ENCODE results near the gene CTPS2.

DNA sequence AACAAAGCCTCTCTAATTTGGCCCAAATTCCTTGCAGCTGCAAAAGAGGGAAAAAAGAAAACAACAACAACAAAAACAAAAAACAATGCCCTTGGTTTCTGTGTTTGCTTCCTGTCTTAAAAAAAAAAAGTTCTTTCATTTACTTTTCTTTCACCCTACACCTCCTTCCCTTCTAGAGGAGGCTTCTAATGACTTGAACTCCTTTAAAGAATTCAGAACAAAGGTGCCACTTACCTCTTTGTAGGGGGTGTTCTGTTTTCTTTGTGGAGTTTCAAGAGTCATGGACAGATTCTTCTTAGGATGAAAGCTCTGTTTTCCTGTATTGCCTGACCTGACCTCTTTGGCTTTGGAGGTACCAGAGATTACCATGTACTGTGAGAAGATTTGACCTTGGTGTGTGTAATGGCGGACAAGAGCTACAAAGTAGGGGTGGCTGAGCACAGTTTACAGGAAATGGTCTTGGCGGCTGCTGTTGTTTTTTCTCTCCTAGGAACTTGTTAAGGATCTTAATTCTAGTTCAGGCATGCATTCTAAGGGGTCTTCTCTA, 134.9 kb downstream of the CTPS2 start:
- TF ChIP-seq POLR2A (IDR thresholded peaks at IDR 0.05) (no peak), CTCF (IDR thresholded peaks at IDR 0.05 in 8 of 11, conservative IDR thresholded peaks at IDR 0.05 in 3 of 11) (no peak), POLR2AphosphoS5 (IDR thresholded peaks at IDR 0.05) (no peak)

All from spleen (tissue), 7 donors.